ENCODE measurements around the gene NAT9. TPM values are rescaled to one million over a fixed set of nuclear protein-coding genes. Genes with fewer than 3 reads are reported as not detected.

The NAT9 gene
- total RNA-seq, 2 donors from 2014 or later, result 58.3 to 77.3 TPM

DNA sequence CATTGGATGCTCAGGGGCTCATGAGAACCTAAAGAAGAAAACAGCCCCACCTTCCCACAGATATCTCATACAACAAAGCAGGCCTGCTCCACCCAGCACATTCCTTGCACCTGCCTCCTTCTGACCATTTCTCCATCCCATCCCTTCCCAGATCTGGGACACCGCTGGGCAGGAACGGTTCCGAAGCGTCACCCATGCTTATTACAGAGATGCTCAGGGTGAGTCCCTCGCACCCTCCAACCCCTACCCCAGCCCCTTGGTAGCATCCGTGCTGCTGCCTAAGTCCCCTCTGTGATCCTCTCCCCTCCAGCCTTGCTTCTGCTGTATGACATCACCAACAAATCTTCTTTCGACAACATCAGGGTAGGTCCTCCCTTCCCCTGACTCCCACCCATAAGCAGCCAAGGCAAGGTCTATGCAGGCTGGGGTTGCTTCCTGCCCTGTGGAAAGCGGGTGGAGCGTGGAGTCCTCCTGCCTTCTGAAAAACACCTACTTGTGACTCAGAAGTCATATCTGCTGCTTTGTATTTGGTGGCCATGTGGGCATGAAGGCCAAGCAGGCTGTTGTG, 33.1 kb downstream of the NAT9 start:
- TF ChIP-seq CTCF (conservative IDR thresholded peaks at IDR 0.05), result no peak
- H3K4me3 Mint-ChIP-seq, result no peak overlapping the region
- no peak overlapping the region for H3K27ac ChIP-seq (ENCODE audit: low read depth, low read length)
- H3K36me3 Mint-ChIP-seq (ENCODE audit: low read depth), result no peaks in the 10 kb centered on the region
- WGBS, 2 experiments (ENCODE audit: insufficient coverage in 1 of 2, insufficient read length in 1 of 2), result 95 to 100% methylated on average over 6 to 9 of the region's 9 CpGs
- H3K4me3 ChIP-seq (ENCODE audit: low read length), result no peak overlapping the region
- no peak overlapping the region for H3K9ac ChIP-seq (ENCODE audit: extremely low read depth, low read length, poor library complexity, severe bottlenecking)
- DNase-seq, result no peak
- H3K9me3 ChIP-seq (ENCODE audit: control insufficient read depth, low read length), result no peaks in the 10 kb centered on the region
- no peaks in the 10 kb centered on the region for H3K9me3 Mint-ChIP-seq
- peaks cover 39% of the 10 kb centered on the region for H3K4me1 Mint-ChIP-seq
- no peaks in the 10 kb centered on the region for H3K36me3 ChIP-seq (ENCODE audit: control insufficient read depth, insufficient read depth, low read length)
- no peaks in the 10 kb centered on the region for H3K27me3 Mint-ChIP-seq (ENCODE audit: insufficient read depth)
- no peak overlapping the region for H3K27ac Mint-ChIP-seq
- H3K4me1 ChIP-seq (ENCODE audit: control insufficient read depth, insufficient read depth, low read length), result peaks cover 34% of the 10 kb centered on the region
- no peaks in the 10 kb centered on the region for H3K27me3 ChIP-seq (ENCODE audit: control insufficient read depth, insufficient read depth, low read length, poor library complexity, severe bottlenecking)

GRCh38 chr17:74742153-74742515, 34.0 kb downstream of the NAT9 start:
- Mint-ChIP-seq H3K4me1 (peaks cover 32% of the 10 kb centered on the region), H3K36me3 (ENCODE audit: low read depth) (no peaks in the 10 kb centered on the region), H3K27me3 (ENCODE audit: insufficient read depth) (no peaks in the 10 kb centered on the region), H3K9me3 (no peaks in the 10 kb centered on the region), H3K27ac (no peak overlapping the region), H3K4me3 (no peak overlapping the region)
- WGBS, 2 experiments (ENCODE audit: insufficient coverage in 1 of 2, insufficient read length in 1 of 2), result 42 to 65% methylated on average over 3 to 4 of the region's 4 CpGs
- Histone ChIP-seq H3K36me3 (ENCODE audit: control insufficient read depth, insufficient read depth, low read length) (no peaks in the 10 kb centered on the region), H3K27me3 (ENCODE audit: control insufficient read depth, insufficient read depth, low read length, poor library complexity, severe bottlenecking) (no peaks in the 10 kb centered on the region), H3K9me3 (ENCODE audit: control insufficient read depth, low read length) (no peaks in the 10 kb centered on the region), H3K27ac (ENCODE audit: low read depth, low read length) (no peak overlapping the region), H3K9ac (ENCODE audit: extremely low read depth, low read length, poor library complexity, severe bottlenecking) (no peak overlapping the region), H3K4me1 (ENCODE audit: control insufficient read depth, insufficient read depth, low read length) (peaks cover 32% of the 10 kb centered on the region), H3K4me3 (ENCODE audit: low read length) (no peak overlapping the region)
- no peak for TF ChIP-seq CTCF (conservative IDR thresholded peaks at IDR 0.05)
- DNase-seq, result peak; percentile 64

DNA sequence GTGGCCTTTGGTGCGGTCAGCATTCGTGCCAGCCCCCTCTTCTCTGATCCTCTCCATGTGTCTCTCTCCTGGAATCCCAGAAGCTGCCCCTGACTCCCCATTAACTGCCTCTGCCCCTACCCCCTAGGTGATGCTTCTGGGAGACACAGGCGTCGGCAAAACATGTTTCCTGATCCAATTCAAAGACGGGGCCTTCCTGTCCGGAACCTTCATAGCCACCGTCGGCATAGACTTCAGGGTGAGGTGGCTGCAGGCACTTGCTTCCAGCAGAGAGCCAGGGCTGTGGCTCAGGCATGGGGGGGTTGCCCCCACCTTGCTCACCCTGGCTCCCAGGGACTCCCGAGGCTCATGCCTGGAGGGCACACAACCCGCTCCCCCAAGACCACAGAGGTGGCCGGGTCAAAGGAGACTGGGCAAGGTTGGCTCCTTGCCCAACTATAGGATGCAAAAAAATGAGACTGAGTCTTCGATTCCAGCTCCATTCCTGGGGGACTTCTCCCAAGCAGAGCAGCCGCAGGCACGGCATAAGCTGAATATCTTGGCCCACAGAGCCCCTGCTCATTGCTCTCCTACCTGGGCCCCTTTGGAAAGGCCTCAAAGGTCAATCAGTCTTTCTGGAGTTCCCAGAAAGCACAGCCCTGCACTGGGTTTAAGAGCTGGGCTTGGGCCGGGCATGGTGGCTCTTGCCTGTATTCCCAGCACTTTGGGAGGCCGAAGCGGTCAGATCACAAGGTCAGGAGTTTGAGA, 35.3 kb downstream of the NAT9 start:
- no peaks in the 10 kb centered on the region for H3K9me3 Mint-ChIP-seq
- WGBS, 2 experiments (ENCODE audit: insufficient coverage in 1 of 2, insufficient read length in 1 of 2), result 94 to 95% methylated on average over 17 of the region's 17 CpGs
- TF ChIP-seq CTCF (conservative IDR thresholded peaks at IDR 0.05), result no peak

More for the DNA sequence above, 35.3 kb downstream of the NAT9 start:
- Histone ChIP-seq H3K9me3 (ENCODE audit: control insufficient read depth, low read length) (no peaks in the 10 kb centered on the region), H3K27me3 (ENCODE audit: control insufficient read depth, insufficient read depth, low read length, poor library complexity, severe bottlenecking) (peaks cover 9% of the 10 kb centered on the region), H3K4me3 (ENCODE audit: low read length) (no peak overlapping the region), H3K9ac (ENCODE audit: extremely low read depth, low read length, poor library complexity, severe bottlenecking) (no peak overlapping the region), H3K27ac (ENCODE audit: low read depth, low read length) (no peak overlapping the region), H3K36me3 (ENCODE audit: control insufficient read depth, insufficient read depth, low read length) (no peaks in the 10 kb centered on the region), H3K4me1 (ENCODE audit: control insufficient read depth, insufficient read depth, low read length) (peaks cover 22% of the 10 kb centered on the region)
- Mint-ChIP-seq H3K4me1 (peaks cover 25% of the 10 kb centered on the region), H3K36me3 (ENCODE audit: low read depth) (no peaks in the 10 kb centered on the region), H3K27me3 (ENCODE audit: insufficient read depth) (peaks cover 5% of the 10 kb centered on the region), H3K4me3 (no peak overlapping the region), H3K27ac (no peak overlapping the region)
- DNase-seq, result no peak
